ENCODE results near the gene GNAO1.

GRCh38 chr16:56226845-56227525, 35.7 kb downstream of the GNAO1 start:
- TF ChIP-seq CTCF (IDR thresholded peaks at IDR 0.05): no peak
- TF ChIP-seq POLR2A (IDR thresholded peaks at IDR 0.05): no peak
